Testis (tissue), 2 donors: ENCODE measurements around the gene STX18.

Source experiments
- POLR2A ChIP-seq: fragments of 450-650 bp; IDR thresholded peaks from one replicate; pipeline ENCODE4 v1.6.1; 2017; ENCODE audit warnings: antibody characterized with exemption, mild to moderate bottlenecking, moderate library complexity
- TF ChIP-seq, protein P1 (sequence below), 3 experiments: fragments of 450-650 bp in 2 of 3; fragments of 200-600 bp in 1 of 3; sonication (generic) in 1 of 3; IDR thresholded peaks; one replicate each; pipeline ENCODE4 v1.5.1; 2016 to 2019; ENCODE audit warnings: antibody characterized with exemption in 3 of 3, mild to moderate bottlenecking in 2 of 3, moderate library complexity in 1 of 3

- TF ChIP-seq, protein P1, sequence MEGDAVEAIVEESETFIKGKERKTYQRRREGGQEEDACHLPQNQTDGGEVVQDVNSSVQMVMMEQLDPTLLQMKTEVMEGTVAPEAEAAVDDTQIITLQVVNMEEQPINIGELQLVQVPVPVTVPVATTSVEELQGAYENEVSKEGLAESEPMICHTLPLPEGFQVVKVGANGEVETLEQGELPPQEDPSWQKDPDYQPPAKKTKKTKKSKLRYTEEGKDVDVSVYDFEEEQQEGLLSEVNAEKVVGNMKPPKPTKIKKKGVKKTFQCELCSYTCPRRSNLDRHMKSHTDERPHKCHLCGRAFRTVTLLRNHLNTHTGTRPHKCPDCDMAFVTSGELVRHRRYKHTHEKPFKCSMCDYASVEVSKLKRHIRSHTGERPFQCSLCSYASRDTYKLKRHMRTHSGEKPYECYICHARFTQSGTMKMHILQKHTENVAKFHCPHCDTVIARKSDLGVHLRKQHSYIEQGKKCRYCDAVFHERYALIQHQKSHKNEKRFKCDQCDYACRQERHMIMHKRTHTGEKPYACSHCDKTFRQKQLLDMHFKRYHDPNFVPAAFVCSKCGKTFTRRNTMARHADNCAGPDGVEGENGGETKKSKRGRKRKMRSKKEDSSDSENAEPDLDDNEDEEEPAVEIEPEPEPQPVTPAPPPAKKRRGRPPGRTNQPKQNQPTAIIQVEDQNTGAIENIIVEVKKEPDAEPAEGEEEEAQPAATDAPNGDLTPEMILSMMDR (IDR thresholded peaks at IDR 0.05) = no peak
- no peak for TF ChIP-seq POLR2A
Measured at GRCh38 chr4:4518747-4519146, 23.1 kb downstream of the STX18 start.
